ENCODE results near the gene TBC1D10A. TPM values are rescaled to one million over a fixed set of nuclear protein-coding genes. Genes with fewer than 3 reads are reported as not detected.

TBC1D10A gene
- total RNA-seq, 1 experiment from 2014 or later: 8.4 TPM

DNA sequence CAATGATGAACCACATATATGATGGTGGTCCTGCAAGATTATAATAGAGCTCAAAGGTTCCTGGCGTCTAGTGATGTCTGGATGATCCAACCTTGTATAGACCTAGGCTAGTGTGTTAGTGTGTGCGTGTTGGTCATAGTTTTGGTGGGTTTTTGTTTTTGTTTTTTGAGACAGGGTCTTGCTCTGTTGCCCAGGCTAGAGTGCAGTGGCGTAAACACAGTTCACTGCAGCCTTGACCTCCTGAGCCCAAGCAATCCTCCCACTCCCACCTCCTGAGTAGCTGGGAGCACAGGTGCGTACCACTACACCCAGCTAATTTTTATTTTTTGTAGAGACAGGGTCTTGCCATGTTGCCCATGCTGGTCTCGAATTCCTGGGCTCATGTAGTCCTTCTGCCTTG, 46.8 kb downstream of the TBC1D10A start:
- Histone ChIP-seq H3K23ac (ENCODE audit: insufficient read length, low read depth, low read length) (no peak overlapping the region), H3K9ac (ENCODE audit: extremely low read depth, insufficient read length, low read length) (no peak overlapping the region), H3K4ac (ENCODE audit: low read depth, low read length) (no peak overlapping the region), H3T11ph (ENCODE audit: low read length) (no peak overlapping the region), H3K4me2 (ENCODE audit: insufficient read depth, insufficient read length, low read length) (no peak overlapping the region), H3K23me2 (ENCODE audit: insufficient read length, low read depth, low read length, poor library complexity, severe bottlenecking) (no peaks in the 10 kb centered on the region), H3K9me3 (ENCODE audit: control insufficient read depth, low read depth, low read length) (no peaks in the 10 kb centered on the region), H3K79me2 (ENCODE audit: insufficient read depth, low read length) (no peaks in the 10 kb centered on the region), H3K56ac (ENCODE audit: insufficient read length, low read depth, low read length) (no peak overlapping the region), H2BK20ac (ENCODE audit: low read depth, low read length, poor library complexity, severe bottlenecking) (no peak overlapping the region), H2BK120ac (ENCODE audit: low read depth, low read length, poor library complexity, severe bottlenecking) (no peak overlapping the region), H2BK12ac (ENCODE audit: insufficient read length, low read depth, low read length) (no peak overlapping the region), H4K8ac (replicated peaks; ENCODE audit: insufficient read length, low read depth, low read length) (no peak overlapping the region), H4K91ac (ENCODE audit: insufficient read length, low read depth, low read length) (no peak overlapping the region), H3K79me1 (ENCODE audit: insufficient read depth, low read depth, low read length, poor library complexity, severe bottlenecking) (no peaks in the 10 kb centered on the region), H2BK5ac (ENCODE audit: insufficient read length, low read length) (no peak overlapping the region), H3K27me3 (ENCODE audit: insufficient read depth, low read length) (no peaks in the 10 kb centered on the region), H2AFZ (ENCODE audit: low read length) (no peak overlapping the region), H2AK5ac (ENCODE audit: insufficient read length, low read length) (no peak overlapping the region), H3K14ac (ENCODE audit: insufficient read depth, low read length) (no peak overlapping the region), H3K27ac (ENCODE audit: insufficient read length, low read depth, low read length) (no peak overlapping the region), H3K18ac (ENCODE audit: insufficient read length, low read depth, low read length) (no peak overlapping the region), H4K20me1 (ENCODE audit: control insufficient read depth, insufficient read depth, insufficient read length) (no peaks in the 10 kb centered on the region), H2BK15ac (ENCODE audit: low read depth, low read length) (no peak overlapping the region), H3K4me1 (ENCODE audit: insufficient read depth, low read length) (no peaks in the 10 kb centered on the region; the same call in 1 of the 2 replicates), H4K5ac (ENCODE audit: insufficient read length, low read depth, low read length) (no peak overlapping the region)
- Mint-ChIP-seq H3K36me3 (ENCODE audit: insufficient read depth in 1 of 3, low read depth in 3 of 3) (no peaks in the 10 kb centered on the region), H3K9me3 (no peaks in the 10 kb centered on the region), H3K4me1 (peaks cover 10 to 16% of the 10 kb centered on the region in 2 experiments), H3K27me3 (ENCODE audit: low read depth) (peaks cover 6% of the 10 kb centered on the region), H3K27ac (no peak overlapping the region), H3K4me3 (no peak overlapping the region)
- TF ChIP-seq, protein P1, sequence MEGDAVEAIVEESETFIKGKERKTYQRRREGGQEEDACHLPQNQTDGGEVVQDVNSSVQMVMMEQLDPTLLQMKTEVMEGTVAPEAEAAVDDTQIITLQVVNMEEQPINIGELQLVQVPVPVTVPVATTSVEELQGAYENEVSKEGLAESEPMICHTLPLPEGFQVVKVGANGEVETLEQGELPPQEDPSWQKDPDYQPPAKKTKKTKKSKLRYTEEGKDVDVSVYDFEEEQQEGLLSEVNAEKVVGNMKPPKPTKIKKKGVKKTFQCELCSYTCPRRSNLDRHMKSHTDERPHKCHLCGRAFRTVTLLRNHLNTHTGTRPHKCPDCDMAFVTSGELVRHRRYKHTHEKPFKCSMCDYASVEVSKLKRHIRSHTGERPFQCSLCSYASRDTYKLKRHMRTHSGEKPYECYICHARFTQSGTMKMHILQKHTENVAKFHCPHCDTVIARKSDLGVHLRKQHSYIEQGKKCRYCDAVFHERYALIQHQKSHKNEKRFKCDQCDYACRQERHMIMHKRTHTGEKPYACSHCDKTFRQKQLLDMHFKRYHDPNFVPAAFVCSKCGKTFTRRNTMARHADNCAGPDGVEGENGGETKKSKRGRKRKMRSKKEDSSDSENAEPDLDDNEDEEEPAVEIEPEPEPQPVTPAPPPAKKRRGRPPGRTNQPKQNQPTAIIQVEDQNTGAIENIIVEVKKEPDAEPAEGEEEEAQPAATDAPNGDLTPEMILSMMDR (conservative IDR thresholded peaks at IDR 0.05): no peak
- no CpG with 5 or more reads among the region's 5 CpGs for WGBS (ENCODE audit: extremely low coverage, insufficient read length, low lambda C conversion rate)
- no peak for DNase-seq

All from H9 (cell line).